Liver (tissue), 3 donors: ENCODE data around the gene ZNF701.
"Not testable (repeated sequence)": the region's sequence is repeated elsewhere in the genome, so short reads cannot be mapped to it uniquely, and the experiment has no call there.

Experiments used
- FOXA1 ChIP-seq: IDR thresholded peaks from 2 replicates; pipeline ENCODE4 v1.6.1; 2016; ENCODE audit warnings: antibody characterized with exemption
- HNF4G ChIP-seq: IDR thresholded peaks from 2 replicates; pipeline ENCODE4 v1.6.1; 2016; ENCODE audit warnings: antibody characterized with exemption
- RAD21 ChIP-seq, 2 donors: IDR thresholded peaks; 2 replicates each; pipeline ENCODE4 v1.6.1; 2016; ENCODE audit warnings: antibody characterized with exemption in 2 of 2, mild to moderate bottlenecking in 2 of 2
- RXRA ChIP-seq, 2 donors: IDR thresholded peaks; 2 replicates each; pipeline ENCODE4 v1.6.1; 2017 to 2018; ENCODE audit warnings: antibody characterized with exemption in 2 of 2, mild to moderate bottlenecking in 1 of 2
- SP1 ChIP-seq: IDR thresholded peaks from 2 replicates; pipeline ENCODE4 v1.6.1; 2018; ENCODE audit warnings: antibody characterized with exemption, mild to moderate bottlenecking
- TAF1 ChIP-seq: conservative IDR thresholded peaks from 2 replicates; pipeline ENCODE4 v1.6.1; 2016; ENCODE audit warnings: antibody characterized with exemption, mild to moderate bottlenecking
- YY1 ChIP-seq: IDR thresholded peaks from 2 replicates; pipeline ENCODE4 v1.6.1; 2016; ENCODE audit warnings: antibody characterized with exemption, mild to moderate bottlenecking
- TF ChIP-seq, protein P1 (sequence below): fragments of 150-350 bp; IDR thresholded peaks from 2 replicates; pipeline ENCODE4 v1.5.1; 2017; ENCODE audit warnings: improper control_type of control experiment, low read depth, low read length; ENCODE audit not compliant: missing input control
- TF ChIP-seq, protein P2 (sequence below): IDR thresholded peaks from 2 replicates; pipeline ENCODE4 v1.6.1; 2016; ENCODE audit warnings: antibody characterized with exemption, mild to moderate bottlenecking
- TF ChIP-seq, protein P3 (sequence below): IDR thresholded peaks from 2 replicates; pipeline ENCODE4 v1.6.1; 2016; ENCODE audit warnings: antibody characterized with exemption
- TF ChIP-seq, protein P4 (sequence below): IDR thresholded peaks from 2 replicates; pipeline ENCODE4 v1.6.1; 2016; ENCODE audit warnings: antibody characterized with exemption
- donor health status: healthy.
- donor health status: healthy.

DNA sequence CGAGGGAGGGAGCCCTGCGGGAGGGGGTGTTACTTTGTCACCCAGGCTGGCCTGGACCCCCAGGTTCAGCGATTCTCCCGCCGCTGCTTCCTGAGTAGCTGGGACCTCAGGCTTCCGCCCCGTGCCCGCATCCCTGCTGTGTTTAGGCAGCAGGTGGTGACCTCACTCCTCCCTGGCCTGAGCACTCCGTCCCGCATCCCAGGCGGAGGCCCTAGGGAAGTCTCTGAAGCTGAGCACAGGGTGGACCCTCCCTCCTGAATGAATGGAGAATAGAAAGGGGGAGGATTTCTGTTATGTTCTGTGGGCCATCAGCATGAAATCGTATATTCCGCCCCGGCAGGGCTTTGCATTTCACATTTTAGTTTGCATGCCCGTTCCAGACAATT, 34.7 kb upstream of the ZNF701 start:
- TF ChIP-seq, protein P1, sequence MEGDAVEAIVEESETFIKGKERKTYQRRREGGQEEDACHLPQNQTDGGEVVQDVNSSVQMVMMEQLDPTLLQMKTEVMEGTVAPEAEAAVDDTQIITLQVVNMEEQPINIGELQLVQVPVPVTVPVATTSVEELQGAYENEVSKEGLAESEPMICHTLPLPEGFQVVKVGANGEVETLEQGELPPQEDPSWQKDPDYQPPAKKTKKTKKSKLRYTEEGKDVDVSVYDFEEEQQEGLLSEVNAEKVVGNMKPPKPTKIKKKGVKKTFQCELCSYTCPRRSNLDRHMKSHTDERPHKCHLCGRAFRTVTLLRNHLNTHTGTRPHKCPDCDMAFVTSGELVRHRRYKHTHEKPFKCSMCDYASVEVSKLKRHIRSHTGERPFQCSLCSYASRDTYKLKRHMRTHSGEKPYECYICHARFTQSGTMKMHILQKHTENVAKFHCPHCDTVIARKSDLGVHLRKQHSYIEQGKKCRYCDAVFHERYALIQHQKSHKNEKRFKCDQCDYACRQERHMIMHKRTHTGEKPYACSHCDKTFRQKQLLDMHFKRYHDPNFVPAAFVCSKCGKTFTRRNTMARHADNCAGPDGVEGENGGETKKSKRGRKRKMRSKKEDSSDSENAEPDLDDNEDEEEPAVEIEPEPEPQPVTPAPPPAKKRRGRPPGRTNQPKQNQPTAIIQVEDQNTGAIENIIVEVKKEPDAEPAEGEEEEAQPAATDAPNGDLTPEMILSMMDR: not testable (repeated sequence)
- TF ChIP-seq, protein P2, sequence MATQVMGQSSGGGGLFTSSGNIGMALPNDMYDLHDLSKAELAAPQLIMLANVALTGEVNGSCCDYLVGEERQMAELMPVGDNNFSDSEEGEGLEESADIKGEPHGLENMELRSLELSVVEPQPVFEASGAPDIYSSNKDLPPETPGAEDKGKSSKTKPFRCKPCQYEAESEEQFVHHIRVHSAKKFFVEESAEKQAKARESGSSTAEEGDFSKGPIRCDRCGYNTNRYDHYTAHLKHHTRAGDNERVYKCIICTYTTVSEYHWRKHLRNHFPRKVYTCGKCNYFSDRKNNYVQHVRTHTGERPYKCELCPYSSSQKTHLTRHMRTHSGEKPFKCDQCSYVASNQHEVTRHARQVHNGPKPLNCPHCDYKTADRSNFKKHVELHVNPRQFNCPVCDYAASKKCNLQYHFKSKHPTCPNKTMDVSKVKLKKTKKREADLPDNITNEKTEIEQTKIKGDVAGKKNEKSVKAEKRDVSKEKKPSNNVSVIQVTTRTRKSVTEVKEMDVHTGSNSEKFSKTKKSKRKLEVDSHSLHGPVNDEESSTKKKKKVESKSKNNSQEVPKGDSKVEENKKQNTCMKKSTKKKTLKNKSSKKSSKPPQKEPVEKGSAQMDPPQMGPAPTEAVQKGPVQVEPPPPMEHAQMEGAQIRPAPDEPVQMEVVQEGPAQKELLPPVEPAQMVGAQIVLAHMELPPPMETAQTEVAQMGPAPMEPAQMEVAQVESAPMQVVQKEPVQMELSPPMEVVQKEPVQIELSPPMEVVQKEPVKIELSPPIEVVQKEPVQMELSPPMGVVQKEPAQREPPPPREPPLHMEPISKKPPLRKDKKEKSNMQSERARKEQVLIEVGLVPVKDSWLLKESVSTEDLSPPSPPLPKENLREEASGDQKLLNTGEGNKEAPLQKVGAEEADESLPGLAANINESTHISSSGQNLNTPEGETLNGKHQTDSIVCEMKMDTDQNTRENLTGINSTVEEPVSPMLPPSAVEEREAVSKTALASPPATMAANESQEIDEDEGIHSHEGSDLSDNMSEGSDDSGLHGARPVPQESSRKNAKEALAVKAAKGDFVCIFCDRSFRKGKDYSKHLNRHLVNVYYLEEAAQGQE: not testable (repeated sequence)
- TF ChIP-seq, protein P3, sequence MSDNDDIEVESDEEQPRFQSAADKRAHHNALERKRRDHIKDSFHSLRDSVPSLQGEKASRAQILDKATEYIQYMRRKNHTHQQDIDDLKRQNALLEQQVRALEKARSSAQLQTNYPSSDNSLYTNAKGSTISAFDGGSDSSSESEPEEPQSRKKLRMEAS: not testable (repeated sequence)
- TF ChIP-seq HNF4G; RXRA (IDR thresholded peaks at IDR 0.05); TAF1; YY1; SP1; FOXA1; RAD21 (IDR thresholded peaks at IDR 0.05): not testable (repeated sequence)
- TF ChIP-seq, protein P4, sequence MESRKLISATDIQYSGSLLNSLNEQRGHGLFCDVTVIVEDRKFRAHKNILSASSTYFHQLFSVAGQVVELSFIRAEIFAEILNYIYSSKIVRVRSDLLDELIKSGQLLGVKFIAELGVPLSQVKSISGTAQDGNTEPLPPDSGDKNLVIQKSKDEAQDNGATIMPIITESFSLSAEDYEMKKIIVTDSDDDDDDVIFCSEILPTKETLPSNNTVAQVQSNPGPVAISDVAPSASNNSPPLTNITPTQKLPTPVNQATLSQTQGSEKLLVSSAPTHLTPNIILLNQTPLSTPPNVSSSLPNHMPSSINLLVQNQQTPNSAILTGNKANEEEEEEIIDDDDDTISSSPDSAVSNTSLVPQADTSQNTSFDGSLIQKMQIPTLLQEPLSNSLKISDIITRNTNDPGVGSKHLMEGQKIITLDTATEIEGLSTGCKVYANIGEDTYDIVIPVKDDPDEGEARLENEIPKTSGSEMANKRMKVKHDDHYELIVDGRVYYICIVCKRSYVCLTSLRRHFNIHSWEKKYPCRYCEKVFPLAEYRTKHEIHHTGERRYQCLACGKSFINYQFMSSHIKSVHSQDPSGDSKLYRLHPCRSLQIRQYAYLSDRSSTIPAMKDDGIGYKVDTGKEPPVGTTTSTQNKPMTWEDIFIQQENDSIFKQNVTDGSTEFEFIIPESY: not testable (repeated sequence)
